Keratinocyte (primary cell): ENCODE measurements around the gene TTC22. TPM values are rescaled to one million over a fixed set of nuclear protein-coding genes. Genes with fewer than 3 reads are reported as not detected.
A peak's percentile ranks its signal among the peaks of the same experiment; 100 is the strongest.

Experiments
- DNase-seq: peaks from one replicate; pipeline ENCODE4 v3.0.0-alpha.2; 2011; ENCODE audit warnings: low read depth, missing footprints, low spot score
- FAIRE-seq: peaks from 2 replicates; lab custom pipeline; 2011; peaks lifted over from hg19 to GRCh38; lab: Jason Lieb, UNC
- H2AFZ ChIP-seq: 2 replicates; pipeline ENCODE4 v1.6.0; 2012; ENCODE audit warnings: low read length, control low read depth, inconsistent platforms; ENCODE audit not compliant: control insufficient read depth
- H3K27ac ChIP-seq: 2 replicates; pipeline ENCODE4 v1.5.1; 2011; ENCODE audit warnings: low read length; ENCODE audit not compliant: control insufficient read depth, insufficient read depth
- H3K27me3 ChIP-seq: 3 replicates; pipeline ENCODE4 v1.6.0; 2011; ENCODE audit warnings: low read length; ENCODE audit not compliant: control insufficient read depth, insufficient read depth; ENCODE audit errors: extremely low read depth
- H3K36me3 ChIP-seq, 2 experiments: 2 replicates in 1 of 2; 3 replicates in 1 of 2; pipeline ENCODE4 v1.5.1; 2011; ENCODE audit warnings: low read length in 2 of 2, mild to moderate bottlenecking in 1 of 2; ENCODE audit not compliant: control insufficient read depth in 2 of 2, insufficient read depth in 2 of 2; ENCODE audit errors: extremely low read depth in 1 of 2
- H3K4me1 ChIP-seq: 3 replicates; pipeline ENCODE4 v1.5.1; 2011; ENCODE audit warnings: low read length; ENCODE audit not compliant: control insufficient read depth, insufficient read depth; ENCODE audit errors: extremely low read depth
- H3K4me2 ChIP-seq: 3 replicates; pipeline ENCODE4 v1.6.0; 2011; ENCODE audit warnings: low read depth, low read length; ENCODE audit not compliant: control insufficient read depth, insufficient read depth; ENCODE audit errors: extremely low read depth
- H3K4me3 ChIP-seq, 3 experiments: fragments of 200-600 bp in 1 of 3; sonication (generic) in 1 of 3; 2 replicates in 2 of 3; 3 replicates in 1 of 3; pipeline ENCODE4 v1.5.1; 2011 to 2016; ENCODE audit warnings: low read length in 3 of 3, mild to moderate bottlenecking in 3 of 3, control low read depth in 2 of 3, inconsistent platforms in 1 of 3, low read depth in 1 of 3, mixed read lengths in 1 of 3, mixed run types in 1 of 3, moderate library complexity in 1 of 3; ENCODE audit not compliant: control insufficient read depth in 2 of 3, insufficient read depth in 2 of 3; ENCODE audit errors: extremely low read depth in 1 of 3
- H3K79me2 ChIP-seq: 2 replicates; pipeline ENCODE4 v1.6.0; 2012; ENCODE audit warnings: low read length; ENCODE audit not compliant: control insufficient read depth, insufficient read depth
- H3K9ac ChIP-seq: 3 replicates; pipeline ENCODE4 v1.6.0; 2011; ENCODE audit warnings: low read length; ENCODE audit not compliant: control insufficient read depth, insufficient read depth; ENCODE audit errors: extremely low read depth
- H3K9me1 ChIP-seq: 3 replicates; pipeline ENCODE4 v1.6.0; 2011; ENCODE audit warnings: low read length; ENCODE audit not compliant: control insufficient read depth, insufficient read depth; ENCODE audit errors: extremely low read depth
- H3K9me3 ChIP-seq: 2 replicates; pipeline ENCODE4 v1.5.1; 2012; ENCODE audit warnings: low read depth, low read length; ENCODE audit not compliant: control insufficient read depth
- H4K20me1 ChIP-seq: 3 replicates; pipeline ENCODE4 v1.6.0; 2011; ENCODE audit warnings: low read length; ENCODE audit not compliant: control insufficient read depth, insufficient read depth; ENCODE audit errors: extremely low read depth
- CTCF ChIP-seq, 3 experiments: IDR thresholded peaks in 1 of 3; conservative IDR thresholded peaks in 1 of 3; optimal IDR thresholded peaks in 1 of 3; 2 replicates in 2 of 3; 3 replicates in 1 of 3; pipeline versions ENCODE3 to v1.5.1; 2011; ENCODE audit warnings: low read length in 3 of 3, mild to moderate bottlenecking in 3 of 3, moderate library complexity in 2 of 3, control low read depth in 1 of 3, inconsistent platforms in 1 of 3; ENCODE audit not compliant: insufficient read depth in 2 of 3; ENCODE audit errors: extremely low read depth in 1 of 3
- EZH2 ChIP-seq: IDR thresholded peaks from one replicate; pipeline ENCODE4 v1.6.1; 2012; ENCODE audit warnings: inconsistent platforms, mild to moderate bottlenecking, low read length, moderate library complexity
- dilution Hi-C: fragments of 300-500 bp; cut with MboI; formaldehyde crosslinking; loops from one replicate; pipeline ENCODE4 v1.7.0; 2020; ENCODE audit warnings: low sequenced_read_pairs; ENCODE audit not compliant: extremely low pct_ligation_motif_present
- polyA plus RNA-seq, 5 experiments: library from polyadenylated mRNA; depleted of rRNA in 3 of 5; stranded (reverse) in 3 of 5; stranded (forward) in 1 of 5; unstranded in 1 of 5; fragments of >200 nt; gene quantifications; 1 replicate in 1 of 5; 2 replicates in 3 of 5; 3 replicates in 1 of 5; pipeline versions ENCODE4 v1.2.1 to v1.2.3, GENCODE V29; 2011 to 2012; ENCODE audit warnings: missing spikeins in 2 of 5, low read depth in 1 of 5, low replicate concordance in 1 of 5

The TTC22 gene
- polyA plus RNA-seq, 1 donor (not counting 4 experiments of a cell fraction or from before 2014, with no cell fraction given), result 5.1 TPM

GRCh38 chr1:54794451-54795355 lies 6.4 kb downstream of the TTC22 start:
- Histone ChIP-seq H3K9ac (peak overlapping the region; percentile 22), H3K27me3 (no peaks in the 10 kb centered on the region), H3K27ac (peak overlapping the region; percentile 10), H3K9me3 (no peaks in the 10 kb centered on the region), H3K4me3 (no peak overlapping the region), H3K4me1 (peaks cover 27% of the 10 kb centered on the region), H3K4me2 (no peak overlapping the region), H3K9me1 (peaks cover 5% of the 10 kb centered on the region), H3K36me3 (no peaks in the 10 kb centered on the region), H4K20me1 (no peaks in the 10 kb centered on the region), H3K79me2 (no peaks in the 10 kb centered on the region), H2AFZ (no peak overlapping the region)
- FAIRE-seq, result peak; percentile 73
- no peak for DNase-seq
- TF ChIP-seq EZH2 (no peak), CTCF (optimal IDR thresholded peaks at IDR 0.05 in 1 of 3, IDR thresholded peaks at IDR 0.05 in 1 of 3, conservative IDR thresholded peaks at IDR 0.05 in 1 of 3; ENCODE audit: extremely low read depth in 1 of 3, insufficient read depth in 2 of 3, low read length in 3 of 3) (peak; percentile 12 to 27 (median 18))
- dilution Hi-C loops, result no loop called here

DNA sequence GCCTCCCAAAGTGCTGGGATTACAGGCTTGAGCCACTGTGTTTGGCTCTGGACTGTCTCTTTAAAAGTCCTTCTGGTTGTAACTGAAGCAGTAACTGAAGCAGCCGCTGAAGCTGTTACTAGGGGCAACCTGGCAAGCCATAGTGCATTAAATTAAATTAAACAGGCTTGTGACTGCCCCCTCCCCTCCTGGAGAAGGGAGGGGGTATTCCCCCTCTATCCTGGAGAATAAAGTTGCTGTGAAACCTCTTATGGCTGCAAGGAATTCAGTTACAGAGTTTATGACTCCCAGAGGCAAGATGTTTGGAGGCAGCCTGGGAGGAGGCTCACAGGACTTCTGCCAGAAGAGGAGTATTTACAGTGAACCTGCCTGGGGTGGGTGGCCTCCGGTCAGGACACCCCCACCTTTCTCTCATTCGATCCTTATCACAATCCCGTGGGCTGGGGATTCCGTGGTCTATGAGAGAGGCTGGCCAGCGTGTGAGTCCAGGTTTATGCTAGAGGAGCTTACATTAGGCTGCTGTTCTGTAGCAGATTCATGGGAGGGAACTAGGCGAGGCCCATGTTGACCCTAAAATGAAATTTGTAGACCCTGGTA lies 8.3 kb downstream of the TTC22 start:
- H3K9me1 ChIP-seq, result peaks cover 2% of the 10 kb centered on the region
- dilution Hi-C loops, result no loop called here
- H3K4me1 ChIP-seq, result peaks cover 15% of the 10 kb centered on the region
- H3K27me3 ChIP-seq, result no peaks in the 10 kb centered on the region
- H4K20me1 ChIP-seq, result no peaks in the 10 kb centered on the region
- H3K27ac ChIP-seq, result no peak overlapping the region
- no peak overlapping the region for H2AFZ ChIP-seq
- FAIRE-seq (no peak), DNase-seq (no peak)
- H3K4me3 ChIP-seq, result no peak overlapping the region
- H3K4me2 ChIP-seq, result no peak overlapping the region
- no peaks in the 10 kb centered on the region for H3K79me2 ChIP-seq
- no peak overlapping the region for H3K9ac ChIP-seq
- no peaks in the 10 kb centered on the region for H3K9me3 ChIP-seq
- TF ChIP-seq EZH2 (no peak), CTCF (optimal IDR thresholded peaks at IDR 0.05 in 1 of 3, IDR thresholded peaks at IDR 0.05 in 1 of 3, conservative IDR thresholded peaks at IDR 0.05 in 1 of 3; ENCODE audit: extremely low read depth in 1 of 3, insufficient read depth in 2 of 3, low read length in 3 of 3) (no peak)
- no peaks in the 10 kb centered on the region for H3K36me3 ChIP-seq
